H1 (cell line): ENCODE data around the gene ALDOA. TPM values are rescaled to one million over a fixed set of nuclear protein-coding genes. Genes with fewer than 3 reads are reported as not detected.

ENCODE experiments used
- CTCF ChIA-PET: fragments of 300-600 bp; sonication (Branson Sonifier 250); formaldehyde crosslinking; loops from one replicate; lab custom pipeline; 2021; ENCODE audit not compliant: partially characterized antibody; lab: Charles Lee
- POLR2A ChIA-PET: fragments of 300-600 bp; sonication (Branson Sonifier 250); formaldehyde crosslinking; loops from one replicate; lab custom pipeline; 2021; ENCODE audit warnings: inconsistent platforms; ENCODE audit not compliant: partially characterized antibody; lab: Charles Lee
- DNase-seq, 2 experiments: peaks; one replicate each; pipeline versions ENCODE4 v3.0.0 to v3.0.0-alpha.2; 2010 to 2022; ENCODE audit warnings: low spot score in 2 of 2, low read depth in 1 of 2, mixed read lengths in 1 of 2
- FAIRE-seq: peaks from 2 replicates; lab custom pipeline; 2011; peaks lifted over from hg19 to GRCh38; lab: Jason Lieb, UNC
- H2AFZ ChIP-seq: 2 replicates; pipeline ENCODE4 v1.8.1; 2012; ENCODE audit warnings: low read length, inconsistent platforms
- H2AK5ac ChIP-seq: 2 replicates; pipeline ENCODE4 v1.6.1; 2013; ENCODE audit warnings: low read depth, low read length
- H2BK120ac ChIP-seq: replicated peaks from 2 replicates; pipeline ENCODE3; 2013; ENCODE audit warnings: low read depth, low read length, inconsistent platforms
- H2BK12ac ChIP-seq: 2 replicates; pipeline ENCODE4 v1.6.1; 2013; ENCODE audit warnings: low read depth, low read length
- H2BK15ac ChIP-seq: 2 replicates; pipeline ENCODE4 v1.6.1; 2013; ENCODE audit warnings: low read length
- H2BK20ac ChIP-seq: 2 replicates; pipeline ENCODE4 v1.6.1; 2013; ENCODE audit warnings: low read length
- H2BK5ac ChIP-seq: 2 replicates; pipeline ENCODE4 v1.6.1; 2013; ENCODE audit warnings: low read depth, low read length
- H3K14ac ChIP-seq: 2 replicates; pipeline ENCODE4 v1.6.1; 2013; ENCODE audit warnings: inconsistent platforms; ENCODE audit not compliant: insufficient read length
- H3K18ac ChIP-seq: 2 replicates; pipeline ENCODE4 v1.6.1; 2013; ENCODE audit warnings: low read length; ENCODE audit errors: extremely low read depth
- H3K23ac ChIP-seq: 2 replicates; pipeline ENCODE4 v1.6.1; 2013; ENCODE audit warnings: inconsistent platforms; ENCODE audit not compliant: insufficient read length
- H3K23me2 ChIP-seq: 2 replicates; pipeline ENCODE4 v1.6.1; 2013; ENCODE audit warnings: low read depth, low read length
- H3K27ac ChIP-seq: 2 replicates; pipeline ENCODE4 v1.6.1; 2011; ENCODE audit warnings: low read depth, low read length, inconsistent platforms
- H3K27me3 ChIP-seq, 4 experiments: replicated peaks in 1 of 4; 1 replicate in 1 of 4; 2 replicates in 3 of 4; pipeline versions ENCODE4 v1.6.1 to v1.8.1; 2011 to 2013; ENCODE audit warnings: low read length in 3 of 4, mild to moderate bottlenecking in 3 of 4, inconsistent platforms in 2 of 4, mixed read lengths in 2 of 4, moderate library complexity in 1 of 4; ENCODE audit not compliant: control insufficient read depth in 3 of 4, insufficient read depth in 3 of 4; ENCODE audit errors: extremely low read depth in 1 of 4
- H3K36me3 ChIP-seq, 4 experiments: 2 replicates each; pipeline versions ENCODE4 v1.6.1 to v1.8.1; 2011 to 2013; ENCODE audit warnings: mild to moderate bottlenecking in 4 of 4, low read length in 3 of 4, moderate library complexity in 2 of 4, control low read depth in 1 of 4, inconsistent platforms in 1 of 4; ENCODE audit not compliant: insufficient read depth in 4 of 4, control insufficient read depth in 2 of 4
- H3K4ac ChIP-seq: replicated peaks from 2 replicates; pipeline ENCODE3; 2013; ENCODE audit warnings: low read length, low read depth, mixed read lengths, inconsistent platforms; ENCODE audit not compliant: insufficient read length
- H3K4me1 ChIP-seq, 4 experiments: replicated peaks in 1 of 4; 1 replicate in 1 of 4; 2 replicates in 3 of 4; pipeline versions ENCODE4 v1.6.1 to v1.8.1; 2011 to 2013; ENCODE audit warnings: low read length in 3 of 4, inconsistent platforms in 2 of 4, mixed read lengths in 1 of 4; ENCODE audit not compliant: insufficient read depth in 4 of 4, control insufficient read depth in 3 of 4
- H3K4me2 ChIP-seq, 2 experiments: 2 replicates each; pipeline versions ENCODE4 v1.6.1 to v1.8.1; 2011 to 2013; ENCODE audit warnings: low read depth in 2 of 2, low read length in 2 of 2, control low read depth in 1 of 2, inconsistent platforms in 1 of 2, mild to moderate bottlenecking in 1 of 2; ENCODE audit not compliant: insufficient read depth in 1 of 2
- H3K4me3 ChIP-seq, 4 experiments: fragments of 200-600, 300-600 bp in 1 of 4; sonication (generic), shearing (Covaris generic), sonication (Bioruptor Twin) in 1 of 4; 2 replicates each; pipeline versions ENCODE4 v1.5.1 to v1.8.1; 2011 to 2016; ENCODE audit warnings: low read length in 4 of 4, low read depth in 3 of 4, control low read depth in 2 of 4, inconsistent platforms in 2 of 4, mild to moderate bottlenecking in 2 of 4, mixed read lengths in 1 of 4, moderate library complexity in 1 of 4; ENCODE audit not compliant: insufficient read depth in 2 of 4; ENCODE audit errors: extremely low read depth in 1 of 4
- H3K56ac ChIP-seq: replicated peaks from 2 replicates; pipeline ENCODE3; 2013; ENCODE audit warnings: low read depth, mild to moderate bottlenecking, mixed read lengths, low read length, inconsistent platforms; ENCODE audit not compliant: insufficient read length
- H3K79me1 ChIP-seq: 2 replicates; pipeline ENCODE4 v1.6.1; 2013; ENCODE audit warnings: low read depth, low read length, control low read depth
- H3K79me2 ChIP-seq, 2 experiments: 2 replicates each; pipeline versions ENCODE4 v1.6.1 to v1.8.1; 2012 to 2013; ENCODE audit warnings: low read length in 2 of 2, mild to moderate bottlenecking in 2 of 2, inconsistent platforms in 1 of 2; ENCODE audit not compliant: insufficient read depth in 2 of 2, control insufficient read depth in 1 of 2
- H3K9ac ChIP-seq, 4 experiments: replicated peaks in 1 of 4; 1 replicate in 1 of 4; 2 replicates in 3 of 4; pipeline versions ENCODE4 v1.6.1 to v1.8.1; 2011 to 2013; ENCODE audit warnings: low read depth in 3 of 4, low read length in 3 of 4, control low read depth in 2 of 4, mild to moderate bottlenecking in 2 of 4, moderate library complexity in 2 of 4, inconsistent platforms in 1 of 4; ENCODE audit errors: extremely low read depth in 1 of 4
- H3K9me3 ChIP-seq, 2 experiments: 2 replicates each; pipeline versions ENCODE4 v1.6.1 to v1.8.1; 2012 to 2013; ENCODE audit warnings: mild to moderate bottlenecking in 2 of 2, moderate library complexity in 2 of 2, control low read depth in 1 of 2, inconsistent platforms in 1 of 2, low read depth in 1 of 2, low read length in 1 of 2, mixed read lengths in 1 of 2; ENCODE audit not compliant: insufficient read depth in 2 of 2
- H4K20me1 ChIP-seq, 2 experiments: replicated peaks in 1 of 2; 2 replicates each; pipeline versions ENCODE3 to v1.8.1; 2011 to 2013; ENCODE audit warnings: inconsistent platforms in 2 of 2, low read length in 2 of 2, mild to moderate bottlenecking in 1 of 2; ENCODE audit not compliant: insufficient read depth in 2 of 2, control insufficient read depth in 1 of 2
- H4K5ac ChIP-seq: 2 replicates; pipeline ENCODE4 v1.6.1; 2013; ENCODE audit warnings: low read length, low read depth, mixed read lengths, inconsistent platforms; ENCODE audit not compliant: insufficient read length
- H4K8ac ChIP-seq: 2 replicates; pipeline ENCODE4 v1.8.0; 2013; ENCODE audit warnings: mild to moderate bottlenecking, moderate library complexity, low read length, inconsistent platforms; ENCODE audit not compliant: insufficient read depth; ENCODE audit errors: extremely low read depth
- H4K91ac ChIP-seq: replicated peaks from 2 replicates; pipeline ENCODE3; 2013; ENCODE audit warnings: low read length, mixed read lengths, inconsistent platforms; ENCODE audit not compliant: insufficient read length
- BACH1 ChIP-seq: IDR thresholded peaks from 2 replicates; pipeline ENCODE4 v1.6.1; 2012; ENCODE audit warnings: low read length, improper control_type of control experiment
- CBX5 ChIP-seq: fragments of 300-800, 300-1000 bp; sonication (generic); IDR thresholded peaks from 2 replicates; pipeline ENCODE4 v1.7.1; 2016; ENCODE audit warnings: antibody characterized with exemption, low read length, low read depth
- EP300 ChIP-seq, 2 experiments: IDR thresholded peaks; 1 replicate in 1 of 2; 2 replicates in 1 of 2; pipeline ENCODE4 v1.6.1; 2011 to 2012; ENCODE audit warnings: low read depth in 2 of 2, low read length in 2 of 2, mild to moderate bottlenecking in 2 of 2, borderline replicate concordance in 1 of 2, inconsistent platforms in 1 of 2, moderate library complexity in 1 of 2
- MAFK ChIP-seq: IDR thresholded peaks from 2 replicates; pipeline ENCODE4 v1.6.1; 2012; ENCODE audit warnings: low read depth, mild to moderate bottlenecking, improper control_type of control experiment, low read length
- PHF8 ChIP-seq: fragments of 200-600 bp; sonication (generic); conservative IDR thresholded peaks from 2 replicates; pipeline ENCODE4 v1.7.1; 2012; ENCODE audit warnings: low read depth, mild to moderate bottlenecking, inconsistent platforms, low read length, moderate library complexity
- POLR2AphosphoS5 ChIP-seq: IDR thresholded peaks from 2 replicates; pipeline ENCODE4 v1.6.1; 2011; ENCODE audit warnings: low read depth, low read length
- SIN3A ChIP-seq, 2 experiments: IDR thresholded peaks in 1 of 2; conservative IDR thresholded peaks in 1 of 2; 2 replicates each; pipeline ENCODE4 v1.6.1; 2011 to 2012; ENCODE audit warnings: low read length in 2 of 2, improper control_type of control experiment in 1 of 2, low read depth in 1 of 2, mild to moderate bottlenecking in 1 of 2
- TAF7 ChIP-seq: optimal IDR thresholded peaks from 2 replicates; pipeline ENCODE3; 2011; ENCODE audit warnings: low read depth, mild to moderate bottlenecking, inconsistent platforms, low read length, moderate library complexity, borderline replicate concordance
- WGBS, 2 experiments: shearing (Covaris generic) in 1 of 2; methylation state at CpG; one replicate each; pipeline versions ENCODE4 v1.1.6 to v1.1.7; 2013 to 2015; ENCODE audit warnings: low lambda C conversion rate in 2 of 2, mixed read lengths in 2 of 2, inconsistent platforms in 1 of 2, low coverage in 1 of 2, missing lambda C conversion rate in 1 of 2; ENCODE audit not compliant: insufficient replicate concordance in 2 of 2, insufficient coverage in 1 of 2, insufficient read length in 1 of 2; ENCODE audit errors: extremely low coverage in 1 of 2, missing lambda C conversion rate in 1 of 2; 5-methylcytosine and 5-hydroxymethylcytosine counted together
- polyA plus RNA-seq, 7 experiments: library from polyadenylated mRNA; depleted of rRNA in 3 of 7; stranded (reverse) in 5 of 7; unstranded in 2 of 7; fragments of >200 nt in 5 of 7; fragments of 200-250 nt in 2 of 7; gene quantifications; 1 replicate in 5 of 7; 2 replicates in 1 of 7; 4 replicates in 1 of 7; pipeline versions ENCODE4 v1.2.1 to v1.2.3, GENCODE V29; 2011 to 2013; ENCODE audit warnings: missing spikeins in 2 of 7, mixed read lengths in 2 of 7
- total RNA-seq: library from RNA; stranded (reverse); fragmentation: NEBNext Ultra II Directional; extraction: Animal tissue kit (Norgen Biotek cat#: 25700); gene quantifications from 2 replicates; pipeline ENCODE4 v1.2.1, GENCODE V29; 2021
- TF ChIP-seq, protein P1 (sequence below): IDR thresholded peaks from 2 replicates; pipeline ENCODE4 v1.6.1; 2012; ENCODE audit warnings: inconsistent platforms

The ALDOA gene
- total and polyA plus RNA-seq, 2 of the 8 experiments (the other 6 are each of a cell fraction or from before 2014, with no cell fraction given) = 1,072 to 1,083 TPM

DNA sequence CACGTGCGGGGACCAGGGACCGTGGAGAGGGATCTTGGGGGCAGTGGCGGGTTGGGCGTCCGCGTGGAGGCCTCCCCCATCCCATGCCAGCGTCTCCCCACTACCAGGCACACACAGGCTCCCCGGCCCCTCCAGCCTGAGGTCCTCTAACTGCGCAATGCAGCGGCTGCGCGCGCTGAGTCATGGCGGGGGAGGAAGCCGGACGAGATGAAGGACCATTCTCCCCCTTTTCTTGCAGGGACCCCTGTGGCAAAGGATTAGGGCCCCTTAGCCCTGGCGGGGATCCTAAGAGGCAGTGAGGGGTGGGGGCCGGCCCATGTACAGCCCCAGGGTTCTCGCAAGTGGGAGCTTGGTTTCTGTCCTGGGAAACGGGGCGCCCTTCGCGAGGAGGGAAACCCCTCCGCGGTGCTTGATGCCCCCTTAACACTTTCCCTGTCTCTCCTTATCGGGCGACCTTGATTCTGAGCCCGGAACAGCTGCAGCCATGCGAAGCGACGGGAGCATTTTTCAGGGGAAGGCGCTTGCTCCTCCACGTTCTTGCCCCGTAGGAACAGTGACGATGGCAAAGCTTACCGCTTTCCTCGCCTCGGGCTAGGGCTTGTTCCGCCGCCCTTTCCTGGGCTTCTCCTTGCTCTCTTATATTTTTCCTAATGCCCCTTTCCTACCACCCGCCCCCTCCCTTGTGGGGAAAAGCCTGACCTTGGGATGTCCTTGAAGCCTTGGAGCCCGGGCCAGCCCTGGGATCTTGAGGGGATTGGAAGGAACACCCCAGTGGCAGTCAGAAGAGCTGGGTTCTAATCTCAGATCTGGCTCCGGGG is 592 bp downstream of the ALDOA start:
- H3K9me3 ChIP-seq = no peaks in the 10 kb centered on the region
- no peak overlapping the region for H3K23ac ChIP-seq
- H3K4me2 ChIP-seq = peak overlapping the region; percentile 73 to 81
- peak overlapping the region; percentile 95 for H3K18ac ChIP-seq
- no peaks in the 10 kb centered on the region for H3K27me3 ChIP-seq
- ChIA-PET CTCF (interaction anchor here (0.7 to 7.3 kb wide), 7 partner anchors 11 to 66 kb away, joined by 3 to 51 read pairs (median 3); partner anchors contain the start of genes GDPD3, PPP4C and TBX6), POLR2A (interaction anchor here (0.7 to 21.2 kb wide), 26 partner anchors 11 to 532 kb away, joined by 3 to 353 read pairs (median 4); partner anchors contain the start of genes ASPHD1, HIRIP3, PPP4C and TAOK2)
- H3K36me3 ChIP-seq = peaks cover 19 to 41% (median 37%) of the 10 kb centered on the region in 4 experiments
- 4% methylated on average over 41 of the region's 44 CpGs; no CpG with 5 or more reads in 1 of the 2 experiments for WGBS, 2 experiments
- H3K79me2 ChIP-seq = peaks cover 15 to 30% of the 10 kb centered on the region in 2 experiments
- peaks cover 16 to 33% of the 10 kb centered on the region in 2 experiments for H4K20me1 ChIP-seq
- no peak overlapping the region for H2BK20ac ChIP-seq
- peak overlapping the region; percentile 92 for H3K56ac ChIP-seq
- H2AK5ac ChIP-seq = peak overlapping the region; percentile 28; the same call in 1 of the 2 replicates
- H3K4me3 ChIP-seq = peak overlapping the region; percentile 71 to 92 (median 88)
- H2BK5ac ChIP-seq = peak overlapping the region; percentile 96
- no peak overlapping the region for H2BK120ac ChIP-seq
- peaks cover 18% of the 10 kb centered on the region for H3K23me2 ChIP-seq
- H4K5ac ChIP-seq = peak overlapping the region; percentile 85
- no peak overlapping the region for H2BK15ac ChIP-seq
- peak overlapping the region; percentile 95 for H3K4ac ChIP-seq
- H4K91ac ChIP-seq = peak overlapping the region; percentile 89
- H3K4me1 ChIP-seq = peaks cover 6 to 23% (median 11%) of the 10 kb centered on the region in 4 experiments
- H3K79me1 ChIP-seq = peaks cover 9% of the 10 kb centered on the region; the same call in 1 of the 2 replicates
- FAIRE-seq (no peak), DNase-seq (no peak)
- H3K9ac ChIP-seq = peak overlapping the region; percentile 81 to 92 (median 84)
- H2AFZ ChIP-seq = no peak overlapping the region
- H4K8ac ChIP-seq = peak overlapping the region; percentile 64
- 0 out of 2 replicates have a peak overlapping the region, but pooled peaks have one; percentile 43 for H2BK12ac ChIP-seq
- peak overlapping the region; percentile 84 for H3K27ac ChIP-seq
- H3K14ac ChIP-seq = peak overlapping the region; percentile 24
- TF ChIP-seq SIN3A (conservative IDR thresholded peaks at IDR 0.05 in 1 of 2, IDR thresholded peaks at IDR 0.05 in 1 of 2; ENCODE audit: low read depth in 1 of 2, low read length in 2 of 2) (0 out of 4 replicates have a peak, but pooled peaks of 1 of the 2 experiments have one; percentile 15), CBX5 (no peak), MAFK (peak; percentile 44; the same call in 1 of the 2 replicates), PHF8 (0 out of 2 replicates have a peak, but pooled peaks have one; percentile 10), BACH1 (peak; percentile 85), EP300 (IDR thresholded peaks at IDR 0.05; ENCODE audit: borderline replicate concordance in 1 of 2, low read depth in 2 of 2, low read length in 2 of 2) (no peak), TAF7 (peak; percentile 23), POLR2AphosphoS5 (0 out of 2 replicates have a peak, but pooled peaks have one; percentile 9)
- TF ChIP-seq, protein P1, sequence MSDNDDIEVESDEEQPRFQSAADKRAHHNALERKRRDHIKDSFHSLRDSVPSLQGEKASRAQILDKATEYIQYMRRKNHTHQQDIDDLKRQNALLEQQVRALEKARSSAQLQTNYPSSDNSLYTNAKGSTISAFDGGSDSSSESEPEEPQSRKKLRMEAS = no peak
